Osteocyte (in vitro differentiated cells): ENCODE results near the gene CHEK1. TPM values are rescaled to one million over a fixed set of nuclear protein-coding genes. Genes with fewer than 3 reads are reported as not detected.

Source experiments
- DNase-seq: peaks from one replicate; pipeline ENCODE4 v3.0.0; 2021; ENCODE audit warnings: mixed read lengths; ENCODE audit not compliant: unreplicated experiment; ENCODE audit errors: extremely low spot score
- H3K27ac Mint-ChIP-seq: one replicate; pipeline ENCODE4 v1.8.0; 2021; ENCODE audit warnings: mild to moderate bottlenecking, mixed read lengths; ENCODE audit not compliant: unreplicated experiment
- H3K27me3 Mint-ChIP-seq: one replicate; pipeline ENCODE4 v1.8.0; 2021; ENCODE audit warnings: mixed read lengths; ENCODE audit not compliant: unreplicated experiment
- H3K36me3 Mint-ChIP-seq: one replicate; pipeline ENCODE4 v1.8.0; 2021; ENCODE audit warnings: mixed read lengths; ENCODE audit not compliant: unreplicated experiment
- H3K4me1 Mint-ChIP-seq: one replicate; pipeline ENCODE4 v1.8.0; 2021; ENCODE audit warnings: mixed read lengths; ENCODE audit not compliant: unreplicated experiment
- H3K4me3 Mint-ChIP-seq: one replicate; pipeline ENCODE4 v1.8.0; 2021; ENCODE audit warnings: mild to moderate bottlenecking, moderate library complexity, mixed read lengths; ENCODE audit not compliant: unreplicated experiment
- H3K9me3 Mint-ChIP-seq: one replicate; pipeline ENCODE4 v1.8.0; 2021; ENCODE audit warnings: mixed read lengths; ENCODE audit not compliant: unreplicated experiment
- total RNA-seq: library from RNA; stranded (reverse); gene quantifications from 2 replicates; pipeline ENCODE4 v1.2.1, GENCODE V29; 2021
- TF ChIP-seq, protein P1 (sequence below): fragments of 200-600 bp; sonication (generic); IDR thresholded peaks from 2 replicates; pipeline ENCODE4 v1.5.0; 2021; ENCODE audit warnings: antibody characterized with exemption, mild to moderate bottlenecking, moderate library complexity

The CHEK1 gene
- total RNA-seq, 1 donor from 2014 or later, result 23.1 TPM

DNA sequence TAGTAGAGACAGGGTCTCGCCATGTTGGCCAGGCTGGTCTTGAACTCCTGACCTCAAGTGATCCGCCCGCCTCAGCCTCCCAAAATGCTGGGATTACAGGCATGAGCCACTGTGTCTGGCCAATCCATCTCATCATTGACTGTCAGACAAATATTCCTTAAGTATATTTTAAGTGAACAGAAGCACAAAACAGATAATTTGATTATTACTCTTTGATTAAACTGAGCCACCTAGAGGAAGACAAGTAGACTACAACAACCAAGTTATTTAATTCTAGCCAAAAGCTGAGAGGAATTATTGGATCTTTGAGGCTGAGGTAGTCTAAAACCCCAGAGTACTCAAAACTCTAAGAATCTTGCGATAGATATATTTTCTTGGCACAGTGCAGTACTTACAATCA is 54.4 kb downstream of the CHEK1 start:
- H3K36me3 Mint-ChIP-seq, result peaks cover 3% of the 10 kb centered on the region
- H3K9me3 Mint-ChIP-seq, result no peaks in the 10 kb centered on the region
- H3K4me3 Mint-ChIP-seq, result no peak overlapping the region
- TF ChIP-seq, protein P1, sequence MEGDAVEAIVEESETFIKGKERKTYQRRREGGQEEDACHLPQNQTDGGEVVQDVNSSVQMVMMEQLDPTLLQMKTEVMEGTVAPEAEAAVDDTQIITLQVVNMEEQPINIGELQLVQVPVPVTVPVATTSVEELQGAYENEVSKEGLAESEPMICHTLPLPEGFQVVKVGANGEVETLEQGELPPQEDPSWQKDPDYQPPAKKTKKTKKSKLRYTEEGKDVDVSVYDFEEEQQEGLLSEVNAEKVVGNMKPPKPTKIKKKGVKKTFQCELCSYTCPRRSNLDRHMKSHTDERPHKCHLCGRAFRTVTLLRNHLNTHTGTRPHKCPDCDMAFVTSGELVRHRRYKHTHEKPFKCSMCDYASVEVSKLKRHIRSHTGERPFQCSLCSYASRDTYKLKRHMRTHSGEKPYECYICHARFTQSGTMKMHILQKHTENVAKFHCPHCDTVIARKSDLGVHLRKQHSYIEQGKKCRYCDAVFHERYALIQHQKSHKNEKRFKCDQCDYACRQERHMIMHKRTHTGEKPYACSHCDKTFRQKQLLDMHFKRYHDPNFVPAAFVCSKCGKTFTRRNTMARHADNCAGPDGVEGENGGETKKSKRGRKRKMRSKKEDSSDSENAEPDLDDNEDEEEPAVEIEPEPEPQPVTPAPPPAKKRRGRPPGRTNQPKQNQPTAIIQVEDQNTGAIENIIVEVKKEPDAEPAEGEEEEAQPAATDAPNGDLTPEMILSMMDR, result peak; percentile 31
- H3K27me3 Mint-ChIP-seq, result no peaks in the 10 kb centered on the region
- no peaks in the 10 kb centered on the region for H3K4me1 Mint-ChIP-seq
- H3K27ac Mint-ChIP-seq, result no peak overlapping the region
- DNase-seq, result no peak

DNA sequence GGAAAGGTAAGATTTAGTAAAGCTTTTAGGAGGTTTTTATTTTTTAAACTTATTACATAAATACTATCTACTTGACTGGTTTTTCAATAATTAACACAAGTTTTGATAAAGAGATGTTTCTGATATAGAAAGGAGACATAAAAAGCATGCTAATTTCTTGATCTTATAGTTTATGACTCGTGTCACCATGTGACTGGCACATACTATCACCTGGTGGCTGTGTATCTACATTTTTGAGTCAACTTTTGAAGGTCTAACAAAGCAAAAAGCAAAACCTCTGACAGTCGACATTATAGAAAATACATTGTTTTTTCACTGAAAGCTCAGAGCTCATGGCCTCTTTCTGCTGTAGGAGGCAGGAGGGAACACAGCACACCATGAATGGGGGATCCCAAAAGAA is 54.9 kb downstream of the CHEK1 start:
- Mint-ChIP-seq H3K36me3 (peaks cover 3% of the 10 kb centered on the region), H3K4me3 (no peak overlapping the region), H3K4me1 (no peaks in the 10 kb centered on the region), H3K27ac (no peak overlapping the region), H3K9me3 (no peaks in the 10 kb centered on the region), H3K27me3 (no peaks in the 10 kb centered on the region)
- TF ChIP-seq, protein P1, result no peak
- DNase-seq, result no peak

DNA sequence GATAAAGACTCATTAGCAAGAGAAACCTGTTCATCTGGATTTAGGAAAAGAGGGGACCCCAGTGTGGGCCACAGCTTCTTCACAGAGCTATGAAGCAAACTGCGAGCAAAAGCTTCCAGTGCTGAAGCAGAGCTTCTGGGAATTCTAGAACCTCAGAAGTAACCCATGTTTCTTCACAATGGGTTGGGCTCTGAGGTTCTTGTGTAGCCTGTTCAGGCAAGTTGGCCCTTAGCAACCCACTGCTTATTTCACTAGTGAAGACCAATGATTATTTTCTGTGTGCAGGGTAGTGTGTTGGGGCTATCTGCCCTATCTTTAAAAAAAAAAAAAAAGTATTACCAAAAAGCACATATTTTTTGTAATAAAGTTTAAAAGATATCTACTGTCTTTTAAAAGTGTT is 55.8 kb downstream of the CHEK1 start, which contains the start of gene ACRV1:
Gene ACRV1, minus strand, starts transcription at position 101 of the 400 bp plus-strand sequence. Its CDS starts 67 bp downstream, at position 34.
- no peak within 1 kb of the TSS for H3K27ac Mint-ChIP-seq
- TF ChIP-seq, protein P1, result no peak

DNA sequence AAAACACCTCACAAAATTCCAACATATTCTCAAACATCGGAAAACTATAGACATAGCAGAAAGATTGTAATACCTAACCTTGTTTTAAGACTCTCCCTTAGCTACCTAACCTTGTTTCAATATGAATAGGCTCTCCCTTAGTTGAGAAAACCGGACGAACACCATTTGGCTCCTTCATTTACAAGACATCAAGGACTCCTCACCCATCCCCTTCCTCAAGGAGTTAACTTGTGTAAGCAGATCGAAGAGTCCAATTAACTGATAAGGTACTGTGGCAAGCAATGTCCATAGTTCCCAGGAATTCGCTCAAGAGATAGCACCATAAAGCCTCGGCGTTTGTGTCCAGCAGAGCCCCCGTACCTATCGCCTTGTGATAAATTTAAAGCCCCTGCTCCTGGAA is 60.3 kb downstream of the CHEK1 start:
- H3K9me3 Mint-ChIP-seq, result no peaks in the 10 kb centered on the region
- no peak overlapping the region for H3K4me3 Mint-ChIP-seq
- no peaks in the 10 kb centered on the region for H3K4me1 Mint-ChIP-seq
- H3K27ac Mint-ChIP-seq, result no peak overlapping the region
- TF ChIP-seq, protein P1, result no peak
- H3K36me3 Mint-ChIP-seq, result no peaks in the 10 kb centered on the region
- DNase-seq, result no peak
- H3K27me3 Mint-ChIP-seq, result no peaks in the 10 kb centered on the region

More for the DNA sequence above, 55.8 kb downstream of the CHEK1 start, which contains the start of gene ACRV1:
- Mint-ChIP-seq H3K4me1 (no peaks in the 10 kb centered on the region), H3K4me3 (no peak within 1 kb of the TSS), H3K36me3 (peaks cover 3% of the 10 kb centered on the region), H3K9me3 (no peaks in the 10 kb centered on the region), H3K27me3 (no peaks in the 10 kb centered on the region)
- no peak for DNase-seq

DNA sequence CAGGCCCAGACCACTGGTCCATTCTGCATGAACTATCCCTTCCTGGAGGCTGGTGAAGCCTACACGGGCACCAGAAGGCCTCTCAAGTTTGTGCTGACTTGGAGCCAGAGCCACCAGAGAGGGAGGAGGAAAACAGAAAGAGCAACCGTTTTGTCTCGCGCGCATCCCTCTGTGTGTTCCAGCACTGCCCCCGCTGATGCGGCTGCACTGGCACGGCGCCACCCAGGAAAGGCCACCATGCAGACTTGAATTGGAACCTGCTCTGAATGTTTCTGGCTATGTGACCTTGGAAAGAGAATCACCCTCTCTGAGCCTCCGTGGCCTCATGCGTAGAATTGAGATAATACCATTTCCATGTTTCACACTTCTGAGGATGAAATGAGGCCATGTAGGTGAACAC is 63.1 kb downstream of the CHEK1 start:
- no peak for DNase-seq

More for the DNA sequence above, 63.1 kb downstream of the CHEK1 start:
- Mint-ChIP-seq H3K4me1 (no peaks in the 10 kb centered on the region), H3K9me3 (no peaks in the 10 kb centered on the region), H3K27me3 (peaks cover 2% of the 10 kb centered on the region), H3K36me3 (no peaks in the 10 kb centered on the region), H3K27ac (no peak overlapping the region), H3K4me3 (no peak overlapping the region)
- TF ChIP-seq, protein P1, result no peak
